Hematopoietic multipotent progenitor cell treated with erythropoietin and hydrocortisone succinate and interleukin-3 and kit ligand, for 4 days (in vitro differentiated cells): Measurements from ENCODE around the gene FSIP1.

Experiments
- DNase-seq: peaks from one replicate; pipeline ENCODE4 v3.0.0-alpha.2; 2015

FSIP1 gene

GRCh38 chr15:39719109-39719508 is 63.5 kb downstream of the FSIP1 start:
- no peak for DNase-seq

- no peak for DNase-seq
Measured at GRCh38 chr15:39717134-39717533, 65.5 kb downstream of the FSIP1 start.

GRCh38 chr15:39714251-39714650 is 68.4 kb downstream of the FSIP1 start:
- no peak for DNase-seq

GRCh38 chr15:39713846-39714245 is 68.8 kb downstream of the FSIP1 start:
- DNase-seq: no peak

- no peak for DNase-seq
Measured at GRCh38 chr15:39710681-39711080, 72.0 kb downstream of the FSIP1 start.

GRCh38 chr15:39709941-39710340 is 72.7 kb downstream of the FSIP1 start:
- no peak for DNase-seq

GRCh38 chr15:39706206-39706605 is 76.4 kb downstream of the FSIP1 start:
- peak; percentile 54 for DNase-seq

- peak; percentile 74 for DNase-seq
Measured at GRCh38 chr15:39704689-39705088, 78.0 kb downstream of the FSIP1 start.

- no peak for DNase-seq
Measured at GRCh38 chr15:39704235-39704634, 78.4 kb downstream of the FSIP1 start.

- no peak for DNase-seq
Measured at GRCh38 chr15:39701988-39702387, 80.7 kb downstream of the FSIP1 start.

- no peak for DNase-seq
Measured at GRCh38 chr15:39700375-39700700, 82.3 kb downstream of the FSIP1 start.

- no peak for DNase-seq
Measured at GRCh38 chr15:39699516-39700374, 82.9 kb downstream of the FSIP1 start.

GRCh38 chr15:39698444-39699390 is 83.9 kb downstream of the FSIP1 start:
- DNase-seq: peak; percentile 95

GRCh38 chr15:39697509-39697908 is 85.1 kb downstream of the FSIP1 start:
- DNase-seq: no peak

GRCh38 chr15:39695793-39696192 is 86.8 kb downstream of the FSIP1 start:
- DNase-seq: no peak

- DNase-seq: no peak
Measured at GRCh38 chr15:39692356-39693327, 90.0 kb downstream of the FSIP1 start.

GRCh38 chr15:39690881-39691634 is 91.6 kb downstream of the FSIP1 start:
- no peak for DNase-seq

GRCh38 chr15:39687965-39688364 is 94.7 kb downstream of the FSIP1 start:
- DNase-seq: no peak

- peak; percentile 81 for DNase-seq
Measured at GRCh38 chr15:39685999-39686613, 96.5 kb downstream of the FSIP1 start.

- no peak for DNase-seq
Measured at GRCh38 chr15:39685367-39685766, 97.3 kb downstream of the FSIP1 start.

GRCh38 chr15:39684233-39684632 is 98.4 kb downstream of the FSIP1 start:
- no peak for DNase-seq
